HG02943 (cell line): Measurements from ENCODE around the gene FST.

ENCODE experiments used
- ATAC-seq: cut with Tn5 transposase; IDR thresholded peaks from one replicate; pipeline ENCODE4 v1.9.1; 2021; ENCODE audit warnings: mild to moderate bottlenecking, low read depth, moderate library complexity; ENCODE audit not compliant: unreplicated experiment

Gene FST

GRCh38 chr5:53472720-53473510 is 7.5 kb upstream of the FST start:
- no peak for ATAC-seq

DNA sequence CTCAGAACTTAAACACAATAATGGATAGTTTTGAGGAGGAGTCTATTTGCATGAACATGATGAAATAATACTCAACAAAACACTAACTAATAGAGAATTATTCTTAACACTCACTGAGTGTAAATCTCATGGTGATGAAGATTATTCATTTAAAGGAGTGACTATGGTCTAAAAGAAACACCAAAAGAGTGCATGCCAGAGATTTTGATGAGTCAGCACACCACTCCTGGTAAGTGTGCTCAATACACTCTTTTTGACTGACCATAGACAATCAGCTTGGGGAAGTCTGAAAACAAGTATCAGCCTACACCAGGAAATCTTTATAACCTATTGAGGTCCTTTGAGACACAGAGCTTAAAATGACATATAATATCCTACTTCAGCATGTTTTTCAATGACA is 6.8 kb upstream of the FST start:
- ATAC-seq, result no peak

DNA sequence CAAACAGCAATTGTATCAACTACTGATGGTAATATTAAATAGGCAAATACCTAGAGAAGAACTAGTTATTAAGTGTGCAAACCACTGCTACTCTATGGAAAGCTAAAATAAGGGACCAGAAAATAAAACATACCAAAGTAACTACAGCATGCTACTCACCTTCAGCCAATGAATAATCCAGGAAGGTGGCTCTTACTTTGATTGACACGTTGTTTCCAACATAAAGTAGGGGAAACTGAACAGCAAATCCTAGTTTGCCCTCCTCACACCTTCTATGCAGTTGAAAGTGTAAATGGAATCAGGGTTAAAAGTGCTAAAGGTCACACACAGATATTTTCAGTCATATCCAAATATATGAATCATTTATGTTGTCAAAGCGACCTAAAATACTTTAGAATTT is 5.1 kb upstream of the FST start:
- ATAC-seq, result no peak

- ATAC-seq, result no peak
Measured at GRCh38 chr5:53476019-53476418, 4.4 kb upstream of the FST start.

- ATAC-seq, result no peak
Measured at GRCh38 chr5:53476531-53477480, 3.6 kb upstream of the FST start.

- no peak for ATAC-seq
Measured at GRCh38 chr5:53478411-53479044, 1.9 kb upstream of the FST start.

GRCh38 chr5:53479045-53479589 is 1.3 kb upstream of the FST start:
- ATAC-seq, result no peak

DNA sequence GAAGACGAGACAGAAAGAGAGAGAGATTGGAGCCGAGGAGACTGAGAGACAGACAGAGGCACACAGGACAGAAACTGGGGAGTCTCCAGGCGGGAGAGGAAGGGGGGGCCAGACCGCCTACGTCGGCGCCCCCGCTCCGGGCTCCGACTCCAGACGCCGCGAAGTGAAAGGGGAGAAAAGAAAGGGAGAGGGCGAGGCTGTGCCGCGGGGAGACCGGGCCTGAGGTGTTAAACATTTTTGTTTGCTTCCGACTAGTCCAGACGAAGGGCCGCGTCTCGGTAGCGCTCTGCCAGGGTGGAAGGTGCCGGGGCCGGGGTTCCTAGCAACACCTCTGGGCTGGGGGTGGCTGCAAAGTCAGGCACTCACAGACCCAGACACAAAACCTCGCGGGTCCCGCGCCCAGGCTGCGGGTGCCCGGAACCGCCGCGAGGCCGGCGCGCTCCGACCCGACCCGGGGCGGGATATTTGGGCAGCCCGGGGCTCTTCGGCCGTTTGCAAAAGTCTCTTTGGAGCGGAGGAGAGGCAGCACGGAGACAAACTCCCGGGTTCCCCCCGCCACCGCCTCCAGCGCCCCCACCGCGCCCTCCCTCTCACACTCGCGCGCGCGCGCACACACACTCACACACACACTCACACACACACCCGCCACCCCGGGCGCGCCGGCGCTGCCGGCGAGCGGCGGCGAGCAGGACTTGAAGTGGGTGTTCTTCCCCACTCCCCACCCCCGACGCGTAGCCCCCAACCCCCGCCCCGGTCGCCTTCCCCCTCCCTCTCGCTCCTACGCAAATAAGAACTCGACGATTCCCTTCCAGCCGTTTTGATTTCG is 626 bp upstream of the FST start:
- no peak for ATAC-seq

GRCh38 chr5:53481159-53481886 is 894 bp downstream of the FST start:
- no peak for ATAC-seq

GRCh38 chr5:53481887-53482716 is 1.7 kb downstream of the FST start:
- peak; percentile 68 for ATAC-seq

DNA sequence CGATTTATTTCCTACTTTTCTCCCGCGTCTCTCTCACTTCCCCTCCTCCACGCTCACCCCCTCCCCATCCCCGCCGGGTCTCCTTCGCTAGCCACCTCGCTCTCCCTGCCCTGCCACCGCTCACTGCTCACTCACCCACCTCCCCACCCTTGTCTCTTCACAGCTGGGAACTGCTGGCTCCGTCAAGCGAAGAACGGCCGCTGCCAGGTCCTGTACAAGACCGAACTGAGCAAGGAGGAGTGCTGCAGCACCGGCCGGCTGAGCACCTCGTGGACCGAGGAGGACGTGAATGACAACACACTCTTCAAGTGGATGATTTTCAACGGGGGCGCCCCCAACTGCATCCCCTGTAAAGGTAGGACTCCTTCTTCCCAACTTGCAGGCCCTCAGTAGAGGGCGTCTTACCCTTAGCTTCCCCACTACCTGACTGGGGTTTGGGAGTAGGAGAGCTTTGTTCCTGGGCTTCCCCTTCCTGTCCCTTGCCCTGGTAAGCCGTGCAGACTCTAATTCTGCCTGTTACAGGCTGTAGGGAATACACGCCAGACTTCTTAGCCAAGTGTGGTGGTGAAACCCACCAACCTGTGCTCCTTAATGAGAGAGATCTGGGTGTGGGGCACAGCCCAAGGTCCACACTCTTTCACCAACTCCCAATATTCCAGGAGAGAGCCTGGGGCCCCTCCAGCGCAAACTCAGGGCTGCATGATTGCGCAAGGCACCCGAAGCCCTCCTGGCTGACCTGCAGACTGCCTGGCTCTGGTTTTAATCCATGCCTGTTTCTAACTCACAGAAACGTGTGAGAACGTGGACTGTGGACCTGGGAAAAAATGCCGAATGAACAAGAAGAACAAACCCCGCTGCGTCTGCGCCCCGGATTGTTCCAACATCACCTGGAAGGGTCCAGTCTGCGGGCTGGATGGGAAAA is 2.5 kb downstream of the FST start:
- no peak for ATAC-seq

- ATAC-seq, result no peak
Measured at GRCh38 chr5:53487436-53487835, 7.0 kb downstream of the FST start.

- ATAC-seq, result no peak
Measured at GRCh38 chr5:53488195-53488722, 7.8 kb downstream of the FST start.

- ATAC-seq, result no peak
Measured at GRCh38 chr5:53490747-53491146, 10.3 kb downstream of the FST start.

DNA sequence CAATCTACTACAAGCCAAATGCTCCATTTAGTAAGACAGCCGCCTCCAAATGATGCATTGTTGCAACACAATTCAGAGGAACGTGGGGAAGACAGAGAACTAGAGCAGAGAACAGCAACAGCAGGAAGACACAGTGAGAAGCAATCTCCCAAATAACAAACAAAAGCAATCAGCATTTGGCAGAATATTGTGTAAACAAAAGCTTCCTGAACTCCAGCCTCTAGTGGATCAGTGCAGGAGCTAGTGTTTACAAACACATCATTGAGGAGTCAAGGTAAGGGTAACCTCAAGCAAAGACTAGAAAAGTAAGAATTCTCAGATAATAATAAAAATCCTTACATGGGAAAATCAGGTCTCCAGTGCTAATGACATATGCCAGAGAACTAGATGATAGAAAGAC is 20.6 kb downstream of the FST start:
- ATAC-seq, result no peak

DNA sequence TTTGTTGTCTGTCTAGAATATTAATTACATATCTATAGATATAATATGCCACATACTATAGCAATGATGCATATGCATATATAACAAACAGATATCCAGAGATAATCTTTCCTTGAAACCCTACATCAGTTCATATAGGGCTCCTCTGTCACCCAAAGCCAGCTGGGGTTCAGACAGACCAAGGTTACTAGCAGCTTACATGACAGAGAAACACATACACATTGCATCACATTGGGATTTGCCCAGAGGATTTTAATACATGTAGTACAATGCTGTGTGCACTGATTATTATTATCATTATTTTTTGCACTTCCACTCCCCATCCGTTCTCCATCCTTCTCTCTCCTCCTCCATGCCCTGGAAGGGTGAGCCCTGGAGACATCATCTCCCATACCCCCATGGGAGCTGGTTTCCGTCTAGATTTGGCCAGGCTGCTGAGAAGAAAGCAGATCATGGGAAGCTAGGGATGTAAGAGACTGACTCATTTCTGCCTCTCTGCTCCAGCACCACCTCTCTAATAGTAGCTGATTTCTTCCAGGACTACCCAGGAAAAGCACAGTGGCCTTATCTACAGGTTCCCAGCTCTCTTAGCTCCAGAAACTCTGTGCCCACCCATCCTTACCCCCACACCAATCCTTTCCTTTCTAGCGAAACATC is 23.3 kb downstream of the FST start:
- ATAC-seq, result no peak

DNA sequence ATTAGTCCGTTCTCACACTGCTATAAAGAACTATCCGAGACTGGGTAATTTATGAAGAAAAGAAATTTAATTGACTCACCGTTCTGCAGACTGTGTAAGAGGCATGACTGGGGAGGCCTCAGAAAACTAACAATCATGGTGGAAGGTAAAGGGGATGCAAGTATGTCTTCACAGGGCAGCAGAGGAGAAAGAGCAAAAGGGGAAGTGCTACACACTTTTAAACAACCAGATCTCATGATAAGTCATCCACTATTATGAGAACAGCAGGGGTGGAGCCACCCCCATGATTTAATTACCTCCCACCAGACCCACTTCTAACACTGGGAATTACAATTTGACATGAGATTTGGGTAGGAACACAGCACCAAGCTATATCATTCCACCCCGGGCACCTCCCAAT is 26.6 kb downstream of the FST start:
- no peak for ATAC-seq
